ENCODE data around the gene REN. TPM values are rescaled to one million over a fixed set of nuclear protein-coding genes. Genes with fewer than 3 reads are reported as not detected.

Gene REN
- total RNA-seq, 1 donor from 2014 or later = not detected

DNA sequence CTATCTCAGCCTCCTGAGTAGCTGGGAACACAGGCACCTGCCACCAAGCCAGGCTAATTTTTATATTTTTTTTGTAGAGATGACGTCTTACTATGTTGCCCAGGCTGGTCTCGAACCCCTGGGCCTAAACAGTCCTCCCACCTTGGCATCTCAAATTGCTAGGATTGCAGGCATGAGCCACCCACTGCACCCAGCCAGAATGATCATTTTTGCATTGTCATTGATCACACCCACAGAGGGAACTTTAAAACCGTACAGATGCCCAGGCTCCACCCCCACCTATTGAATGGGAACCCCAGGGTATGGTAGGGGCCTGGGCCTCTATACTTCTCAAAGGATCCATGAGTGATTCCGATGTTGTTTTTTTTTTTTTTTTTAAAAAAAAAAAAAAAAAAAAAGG, 51.0 kb downstream of the REN start:
- no peak overlapping the region for H2AFZ ChIP-seq (ENCODE audit: low read depth, low read length)
- Mint-ChIP-seq H3K36me3 (ENCODE audit: low read depth, unreplicated experiment) (peaks cover 3% of the 10 kb centered on the region), H3K4me1 (ENCODE audit: low read depth, unreplicated experiment) (no peaks in the 10 kb centered on the region), H3K27me3 (ENCODE audit: low read depth, unreplicated experiment) (no peaks in the 10 kb centered on the region), H3K27ac (ENCODE audit: unreplicated experiment) (no peak overlapping the region), H3K9me3 (ENCODE audit: unreplicated experiment) (no peaks in the 10 kb centered on the region), H3K4me3 (ENCODE audit: unreplicated experiment) (no peak overlapping the region)
- H3K27ac ChIP-seq (ENCODE audit: low read depth, low read length) = no peak overlapping the region
- no peak for TF ChIP-seq EZH2 (IDR thresholded peaks at IDR 0.05; ENCODE audit: insufficient read depth, low read length)
- TF ChIP-seq, protein P1, sequence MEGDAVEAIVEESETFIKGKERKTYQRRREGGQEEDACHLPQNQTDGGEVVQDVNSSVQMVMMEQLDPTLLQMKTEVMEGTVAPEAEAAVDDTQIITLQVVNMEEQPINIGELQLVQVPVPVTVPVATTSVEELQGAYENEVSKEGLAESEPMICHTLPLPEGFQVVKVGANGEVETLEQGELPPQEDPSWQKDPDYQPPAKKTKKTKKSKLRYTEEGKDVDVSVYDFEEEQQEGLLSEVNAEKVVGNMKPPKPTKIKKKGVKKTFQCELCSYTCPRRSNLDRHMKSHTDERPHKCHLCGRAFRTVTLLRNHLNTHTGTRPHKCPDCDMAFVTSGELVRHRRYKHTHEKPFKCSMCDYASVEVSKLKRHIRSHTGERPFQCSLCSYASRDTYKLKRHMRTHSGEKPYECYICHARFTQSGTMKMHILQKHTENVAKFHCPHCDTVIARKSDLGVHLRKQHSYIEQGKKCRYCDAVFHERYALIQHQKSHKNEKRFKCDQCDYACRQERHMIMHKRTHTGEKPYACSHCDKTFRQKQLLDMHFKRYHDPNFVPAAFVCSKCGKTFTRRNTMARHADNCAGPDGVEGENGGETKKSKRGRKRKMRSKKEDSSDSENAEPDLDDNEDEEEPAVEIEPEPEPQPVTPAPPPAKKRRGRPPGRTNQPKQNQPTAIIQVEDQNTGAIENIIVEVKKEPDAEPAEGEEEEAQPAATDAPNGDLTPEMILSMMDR (IDR thresholded peaks at IDR 0.05; ENCODE audit: insufficient read depth, low read depth, low read length) = no peak
- H3K4me3 ChIP-seq (ENCODE audit: insufficient read depth, low read depth, low read length) = no peak overlapping the region
- H3K9ac ChIP-seq (ENCODE audit: low read length) = no peak overlapping the region
- H3K79me2 ChIP-seq (ENCODE audit: insufficient read depth, low read length) = no peaks in the 10 kb centered on the region
- no peaks in the 10 kb centered on the region for H3K27me3 ChIP-seq (ENCODE audit: insufficient read depth, low read length)
- no peaks in the 10 kb centered on the region for H4K20me1 ChIP-seq (ENCODE audit: insufficient read depth, low read length)
- H3K4me1 ChIP-seq (ENCODE audit: insufficient read depth, low read length) = no peaks in the 10 kb centered on the region
- no peaks in the 10 kb centered on the region for H3K9me3 ChIP-seq (ENCODE audit: insufficient read depth, low read depth, low read length)
- no peak for FAIRE-seq
- no peak overlapping the region for H3K4me2 ChIP-seq (ENCODE audit: low read length)
- DNase-seq (ENCODE audit: low read depth) = no peak
- H3K36me3 ChIP-seq (ENCODE audit: insufficient read depth, low read length) = no peaks in the 10 kb centered on the region

DNA sequence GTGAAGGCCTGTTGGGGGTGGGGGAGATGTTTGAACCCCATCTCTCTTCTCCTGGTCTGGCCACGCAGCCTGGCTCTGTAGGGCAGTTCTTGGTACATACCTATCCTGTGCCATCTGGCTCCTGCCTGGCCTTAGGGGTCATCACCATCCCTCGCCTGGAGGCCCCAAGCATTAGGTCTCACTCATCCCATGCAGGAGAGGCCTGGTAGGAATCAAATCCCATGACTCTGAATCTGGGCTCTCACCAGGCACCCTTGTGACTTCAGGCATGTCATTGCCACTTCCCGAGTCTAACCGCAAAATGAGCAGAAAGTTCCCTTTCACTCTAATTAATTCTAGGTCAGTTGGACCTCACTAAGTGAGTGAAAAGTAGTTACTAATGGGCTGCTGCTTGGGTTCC, 51.5 kb downstream of the REN start:
- Mint-ChIP-seq H3K36me3 (ENCODE audit: low read depth, unreplicated experiment) (peaks cover 3% of the 10 kb centered on the region), H3K4me1 (ENCODE audit: low read depth, unreplicated experiment) (no peaks in the 10 kb centered on the region), H3K4me3 (ENCODE audit: unreplicated experiment) (no peak overlapping the region), H3K27me3 (ENCODE audit: low read depth, unreplicated experiment) (no peaks in the 10 kb centered on the region), H3K9me3 (ENCODE audit: unreplicated experiment) (no peaks in the 10 kb centered on the region), H3K27ac (ENCODE audit: unreplicated experiment) (no peak overlapping the region)
- Histone ChIP-seq H3K36me3 (ENCODE audit: insufficient read depth, low read length) (no peaks in the 10 kb centered on the region), H2AFZ (ENCODE audit: low read depth, low read length) (no peak overlapping the region), H3K27ac (ENCODE audit: low read depth, low read length) (no peak overlapping the region), H3K4me3 (ENCODE audit: insufficient read depth, low read depth, low read length) (no peak overlapping the region), H3K4me2 (ENCODE audit: low read length) (no peak overlapping the region), H4K20me1 (ENCODE audit: insufficient read depth, low read length) (no peaks in the 10 kb centered on the region), H3K4me1 (ENCODE audit: insufficient read depth, low read length) (no peaks in the 10 kb centered on the region), H3K9me3 (ENCODE audit: insufficient read depth, low read depth, low read length) (no peaks in the 10 kb centered on the region), H3K9ac (ENCODE audit: low read length) (no peak overlapping the region), H3K79me2 (ENCODE audit: insufficient read depth, low read length) (no peaks in the 10 kb centered on the region), H3K27me3 (ENCODE audit: insufficient read depth, low read length) (no peaks in the 10 kb centered on the region)
- FAIRE-seq (no peak), DNase-seq (ENCODE audit: low read depth) (no peak)
- TF ChIP-seq, protein P1 (IDR thresholded peaks at IDR 0.05; ENCODE audit: insufficient read depth, low read depth, low read length) = no peak
- no peak for TF ChIP-seq EZH2 (IDR thresholded peaks at IDR 0.05; ENCODE audit: insufficient read depth, low read length)

DNA sequence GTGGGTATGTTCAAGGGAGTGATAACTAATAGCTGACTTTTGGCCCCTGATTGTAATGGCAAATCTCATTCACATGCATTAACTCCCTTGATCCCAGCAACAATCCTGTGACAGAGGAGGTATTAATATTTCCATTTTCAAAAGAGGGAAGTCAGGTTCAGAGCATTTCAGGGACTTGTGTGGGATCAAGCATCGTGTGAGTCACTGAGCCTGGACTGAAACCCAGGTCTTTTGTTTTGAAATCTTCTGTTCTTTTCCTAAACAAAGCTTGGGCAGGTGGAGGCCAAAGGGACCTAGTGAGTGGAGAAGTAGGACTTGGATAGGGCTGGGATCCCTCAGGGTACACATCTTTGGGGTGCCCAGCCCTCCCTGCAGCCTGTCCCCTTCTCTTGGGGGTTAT, 52.2 kb downstream of the REN start:
- Mint-ChIP-seq H3K36me3 (ENCODE audit: low read depth, unreplicated experiment) (no peaks in the 10 kb centered on the region), H3K4me3 (ENCODE audit: unreplicated experiment) (no peak overlapping the region), H3K9me3 (ENCODE audit: unreplicated experiment) (no peaks in the 10 kb centered on the region), H3K27me3 (ENCODE audit: low read depth, unreplicated experiment) (no peaks in the 10 kb centered on the region), H3K4me1 (ENCODE audit: low read depth, unreplicated experiment) (no peaks in the 10 kb centered on the region), H3K27ac (ENCODE audit: unreplicated experiment) (no peak overlapping the region)
- Histone ChIP-seq H3K4me1 (ENCODE audit: insufficient read depth, low read length) (no peaks in the 10 kb centered on the region), H4K20me1 (ENCODE audit: insufficient read depth, low read length) (no peaks in the 10 kb centered on the region), H3K27ac (ENCODE audit: low read depth, low read length) (no peak overlapping the region), H3K79me2 (ENCODE audit: insufficient read depth, low read length) (no peaks in the 10 kb centered on the region), H3K36me3 (ENCODE audit: insufficient read depth, low read length) (no peaks in the 10 kb centered on the region), H3K9me3 (ENCODE audit: insufficient read depth, low read depth, low read length) (no peaks in the 10 kb centered on the region), H2AFZ (ENCODE audit: low read depth, low read length) (no peak overlapping the region), H3K4me2 (ENCODE audit: low read length) (no peak overlapping the region), H3K4me3 (ENCODE audit: insufficient read depth, low read depth, low read length) (no peak overlapping the region), H3K27me3 (ENCODE audit: insufficient read depth, low read length) (no peaks in the 10 kb centered on the region), H3K9ac (ENCODE audit: low read length) (no peak overlapping the region)
- FAIRE-seq = no peak
- DNase-seq (ENCODE audit: low read depth) = peak; percentile 25
- TF ChIP-seq, protein P1 (IDR thresholded peaks at IDR 0.05; ENCODE audit: insufficient read depth, low read depth, low read length) = no peak
- TF ChIP-seq EZH2 (IDR thresholded peaks at IDR 0.05; ENCODE audit: insufficient read depth, low read length) = no peak
